Activated gamma-delta T cell treated with Interleukin-2 at 50 U/mL for 16 hours (primary cell): ENCODE results near the gene PTGFRN.
"Not testable (repeated sequence)": the region's sequence is repeated elsewhere in the genome, so short reads cannot be mapped to it uniquely, and the experiment has no call there.

Experiments
- DNase-seq: peaks from one replicate; pipeline ENCODE4 v3.0.0-alpha.2; 2020

The PTGFRN gene

DNA sequence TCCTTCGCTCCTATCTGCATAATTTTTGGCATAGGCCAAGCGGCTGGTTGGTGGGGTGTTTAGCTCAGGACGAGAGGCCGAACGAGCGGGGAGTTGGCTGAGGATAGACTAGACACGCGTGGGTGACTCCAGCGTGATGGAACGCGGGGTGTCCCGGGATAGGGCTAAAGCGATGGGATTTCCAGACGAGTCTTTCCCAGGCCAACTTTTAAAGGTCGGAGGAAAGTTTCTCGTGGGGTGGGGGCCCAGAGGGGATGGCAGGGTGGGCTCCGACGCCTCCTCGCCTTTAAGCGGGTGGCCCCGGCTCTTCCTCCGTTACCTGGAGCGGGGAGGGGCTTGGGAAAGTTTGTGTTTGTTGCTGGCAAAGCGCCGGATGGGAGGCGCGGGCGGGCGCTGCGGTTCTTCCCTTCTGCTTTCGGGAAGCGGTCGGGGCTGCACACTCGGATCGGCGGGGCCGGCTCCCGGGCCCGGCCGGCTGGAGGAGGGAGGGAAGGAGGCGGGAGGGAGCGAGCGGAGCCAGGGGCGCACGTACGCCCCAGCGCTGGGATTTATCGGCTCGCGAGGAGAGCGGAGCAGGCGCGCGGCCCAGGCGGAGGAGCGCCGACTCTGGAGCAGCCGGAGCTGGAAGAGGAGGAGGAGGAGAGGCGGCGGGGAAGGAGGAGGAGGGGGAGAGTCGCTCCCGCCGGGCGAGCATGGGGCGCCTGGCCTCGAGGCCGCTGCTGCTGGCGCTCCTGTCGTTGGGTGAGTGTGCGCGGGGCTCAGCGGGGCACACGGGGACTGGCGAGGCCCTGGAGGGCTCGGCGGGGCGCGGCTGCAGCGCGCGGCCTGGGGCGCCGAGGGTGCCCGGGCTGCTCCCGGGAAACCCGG lies at the start of gene PTGFRN:
TSS of gene PTGFRN (plus strand) at position 405 of the 867 bp plus-strand sequence. CDS start at position 693, 288 bp downstream.
- DNase-seq: no peak

GRCh38 chr1:116860167-116860566 lies 49.5 kb upstream of the PTGFRN start:
- not testable (repeated sequence) for DNase-seq

GRCh38 chr1:116861137-116861536 lies 48.6 kb upstream of the PTGFRN start:
- DNase-seq: no peak

DNA sequence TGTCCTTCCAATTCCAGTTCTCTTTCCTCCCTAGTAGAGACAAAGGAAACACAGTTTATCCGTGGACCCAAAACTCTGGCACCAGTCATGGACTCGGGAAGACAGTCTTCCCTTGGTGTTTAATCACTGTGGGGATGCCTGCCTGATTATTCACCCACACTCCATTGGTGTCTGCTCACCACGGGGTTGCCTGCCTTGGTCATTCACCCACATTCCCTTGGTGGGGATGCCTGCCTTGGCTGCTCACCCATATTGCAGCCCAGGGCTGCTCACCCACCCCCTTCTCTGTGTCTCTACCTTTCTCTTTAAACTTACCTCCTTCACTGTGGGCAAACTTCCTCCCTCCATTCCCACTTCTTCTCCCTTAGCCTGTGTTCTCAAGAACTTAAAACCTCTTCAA lies 46.7 kb upstream of the PTGFRN start:
- DNase-seq: not testable (repeated sequence)

DNA sequence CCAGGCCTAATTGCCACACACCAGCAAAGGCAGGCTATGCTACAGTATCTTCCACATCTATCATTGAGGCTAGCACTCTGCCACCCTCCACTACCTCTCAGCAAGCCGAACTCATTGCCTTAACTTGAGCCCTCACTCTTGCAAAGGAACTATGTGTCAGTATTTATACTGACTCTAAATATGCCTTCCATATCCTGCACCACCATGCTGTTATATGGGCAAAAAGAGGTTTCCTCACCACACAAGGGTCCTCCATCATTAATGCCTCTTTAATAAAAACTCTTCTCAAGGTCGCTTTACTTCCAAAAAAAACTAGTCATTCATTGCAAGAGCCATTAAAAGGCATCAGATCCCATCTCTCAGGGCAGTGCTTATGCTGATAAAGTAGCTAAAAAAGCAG lies 43.2 kb upstream of the PTGFRN start:
- not testable (repeated sequence) for DNase-seq

GRCh38 chr1:116868385-116868784 lies 41.3 kb upstream of the PTGFRN start:
- no peak for DNase-seq

GRCh38 chr1:116869611-116870010 lies 40.1 kb upstream of the PTGFRN start:
- DNase-seq: no peak

GRCh38 chr1:116870300-116870699 lies 39.4 kb upstream of the PTGFRN start:
- DNase-seq: no peak

DNA sequence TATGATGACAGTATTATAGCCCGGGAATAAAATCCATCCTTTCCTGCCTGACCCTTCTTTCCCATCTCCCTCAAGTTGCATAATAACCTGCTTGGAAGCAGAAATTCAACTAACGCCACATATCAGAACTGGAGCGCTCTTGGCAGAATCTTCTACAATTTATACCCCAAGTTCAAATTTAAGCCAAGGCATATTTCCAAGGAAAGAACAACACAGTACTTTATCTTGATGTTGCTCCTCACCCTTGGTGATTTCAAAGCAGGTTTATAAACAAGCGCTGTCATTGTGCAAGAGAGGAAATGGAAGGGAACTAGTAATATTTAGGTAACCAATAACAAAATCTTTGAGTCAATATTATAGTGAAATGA lies 38.0 kb upstream of the PTGFRN start:
- no peak for DNase-seq

DNA sequence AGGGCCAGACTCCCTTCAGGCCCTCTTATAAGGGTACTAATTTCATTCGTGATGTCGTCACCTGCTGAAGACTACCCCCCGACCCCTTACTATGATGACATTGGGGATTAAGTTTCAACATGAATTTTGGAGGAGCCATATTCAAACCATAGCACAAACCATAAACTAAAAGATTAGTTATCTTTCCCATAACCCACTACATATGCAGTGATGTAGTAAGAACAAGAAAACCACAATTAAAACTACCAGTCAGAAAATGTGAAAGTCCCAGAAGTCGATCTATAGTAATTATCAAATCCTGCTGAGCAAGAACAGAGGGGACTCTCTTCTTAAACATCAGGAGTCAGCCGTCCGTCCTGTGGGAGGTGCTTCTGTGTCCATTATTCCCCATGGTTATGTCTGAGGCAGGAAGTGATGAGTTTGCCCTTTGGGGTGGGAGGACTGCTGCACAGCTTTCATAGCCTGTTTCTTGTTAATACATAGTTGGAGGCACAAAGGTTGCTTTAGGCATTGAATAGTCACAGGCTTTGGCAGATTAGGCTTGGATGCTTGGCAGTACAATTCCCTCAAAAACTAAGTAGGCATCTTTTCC lies 35.9 kb upstream of the PTGFRN start:
- no peak for DNase-seq

DNA sequence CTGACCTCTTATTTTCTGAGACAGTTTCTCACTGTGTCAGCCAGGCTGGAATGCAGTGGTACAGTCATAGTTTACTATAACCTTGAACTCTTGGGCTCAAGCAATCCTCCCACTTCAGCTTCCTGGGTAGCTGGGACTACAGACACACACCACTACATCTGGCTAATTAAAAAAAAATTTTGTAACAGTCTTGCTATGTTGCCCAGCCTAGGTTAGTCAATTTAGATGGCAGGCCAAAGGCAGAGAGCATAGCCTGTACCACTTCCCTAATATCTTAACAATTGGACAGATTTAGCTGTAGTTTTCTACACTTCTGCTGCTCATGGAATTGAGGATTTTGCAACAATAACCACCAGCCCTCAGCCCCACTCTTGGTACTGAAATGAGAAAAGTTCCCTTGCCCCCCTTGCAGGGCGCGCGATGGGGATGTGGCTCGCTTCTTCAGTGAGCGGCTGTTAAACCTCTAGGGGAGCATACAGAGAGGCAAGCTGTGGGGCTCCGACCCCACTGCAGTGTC lies 34.9 kb upstream of the PTGFRN start:
- DNase-seq: no peak

GRCh38 chr1:116875391-116875790 lies 34.3 kb upstream of the PTGFRN start:
- no peak for DNase-seq

- not testable (repeated sequence) for DNase-seq
These were observed 33.8 kb upstream of the PTGFRN start for GRCh38 chr1:116875946-116876345.

- no peak for DNase-seq
These were observed 32.4 kb upstream of the PTGFRN start for GRCh38 chr1:116877141-116877818.

DNA sequence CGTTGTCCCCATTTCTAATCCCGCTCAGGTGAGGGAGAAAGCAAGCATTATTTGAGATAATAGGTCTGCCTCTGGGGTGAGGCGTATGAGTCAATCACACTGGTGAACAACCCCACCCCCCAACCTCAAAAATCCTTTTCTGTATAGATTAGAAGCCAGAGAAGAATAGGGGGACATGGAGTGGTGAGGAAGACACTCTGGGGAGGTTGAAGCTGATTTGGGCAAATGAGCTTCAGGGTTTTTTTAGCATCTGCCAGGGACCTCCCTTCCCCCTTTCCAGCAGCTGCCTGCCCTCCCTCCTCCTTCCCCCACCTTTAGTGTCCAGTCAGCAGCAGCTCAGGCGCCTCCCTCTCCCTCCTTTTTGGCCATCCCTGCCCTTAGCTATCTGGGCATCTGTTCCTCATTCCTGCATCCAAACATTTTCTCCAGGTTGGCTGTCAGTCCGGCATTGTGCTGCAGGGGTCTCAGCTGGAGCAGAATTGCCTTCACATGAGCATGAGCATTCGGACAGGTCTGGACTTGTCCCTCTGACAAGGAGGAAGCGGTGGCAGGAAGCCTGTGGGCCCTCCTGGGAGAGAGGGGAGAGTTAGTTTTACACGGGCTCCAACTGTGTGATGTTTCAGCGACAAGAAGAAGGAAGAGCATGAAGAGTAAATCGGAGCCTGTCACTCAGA lies 30.8 kb upstream of the PTGFRN start:
- DNase-seq: no peak

DNA sequence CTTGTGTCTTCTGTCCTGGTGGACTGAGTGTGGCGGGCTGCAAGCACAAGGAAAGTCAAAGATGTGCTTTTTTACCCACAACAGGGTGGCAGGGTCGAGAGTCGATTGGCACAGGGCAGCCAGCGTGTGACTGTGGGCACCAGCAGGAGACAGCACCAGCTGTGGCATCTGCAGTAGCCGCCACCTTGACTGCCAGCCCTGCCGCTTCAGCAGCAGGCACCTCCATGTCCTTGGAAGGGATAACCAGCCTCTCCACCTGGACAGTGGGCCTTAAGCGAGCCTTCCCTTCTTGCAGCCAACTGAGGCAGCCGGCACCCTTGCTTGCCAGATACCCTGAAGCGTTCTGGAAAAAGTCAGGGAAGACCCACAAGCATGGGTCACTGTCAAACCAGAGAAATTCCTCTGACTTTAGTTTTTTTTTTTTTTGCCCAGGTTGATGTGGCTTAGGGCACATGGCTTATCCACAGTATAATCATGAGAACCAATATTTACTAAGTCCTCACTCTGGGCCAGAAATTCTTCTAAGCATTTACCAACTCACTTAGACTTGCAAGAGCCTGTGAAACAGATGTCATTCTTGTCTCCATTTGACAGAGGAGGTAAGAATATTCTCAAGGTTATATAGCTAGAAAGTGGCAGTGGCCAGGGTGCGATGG lies 30.1 kb upstream of the PTGFRN start:
- no peak for DNase-seq

GRCh38 chr1:116880917-116881316 lies 28.8 kb upstream of the PTGFRN start:
- no peak for DNase-seq

GRCh38 chr1:116881879-116882520 lies 27.7 kb upstream of the PTGFRN start:
- peak; percentile 11 for DNase-seq

DNA sequence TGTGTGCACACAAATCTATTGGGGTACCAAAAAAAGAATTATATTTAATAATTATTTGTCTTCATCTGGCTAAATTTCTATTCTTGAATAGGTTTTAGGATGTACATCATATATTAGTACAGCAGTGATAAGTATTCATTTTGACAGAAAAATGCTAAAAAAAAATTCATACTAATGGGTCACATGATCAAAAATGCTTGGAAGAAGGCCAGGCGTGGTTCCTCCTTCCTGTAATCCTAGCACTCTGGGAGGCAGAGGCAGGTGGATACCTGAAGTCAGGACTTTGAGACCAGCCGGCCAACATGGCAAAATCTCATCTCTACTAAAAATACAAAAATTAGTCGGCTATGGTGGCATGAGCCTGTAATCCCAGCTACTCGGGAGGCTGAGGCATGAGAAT lies 26.9 kb upstream of the PTGFRN start:
- no peak for DNase-seq

- no peak for DNase-seq
These were observed 23.3 kb upstream of the PTGFRN start for GRCh38 chr1:116886291-116886878.

GRCh38 chr1:116887212-116887611 lies 22.5 kb upstream of the PTGFRN start:
- DNase-seq: no peak

DNA sequence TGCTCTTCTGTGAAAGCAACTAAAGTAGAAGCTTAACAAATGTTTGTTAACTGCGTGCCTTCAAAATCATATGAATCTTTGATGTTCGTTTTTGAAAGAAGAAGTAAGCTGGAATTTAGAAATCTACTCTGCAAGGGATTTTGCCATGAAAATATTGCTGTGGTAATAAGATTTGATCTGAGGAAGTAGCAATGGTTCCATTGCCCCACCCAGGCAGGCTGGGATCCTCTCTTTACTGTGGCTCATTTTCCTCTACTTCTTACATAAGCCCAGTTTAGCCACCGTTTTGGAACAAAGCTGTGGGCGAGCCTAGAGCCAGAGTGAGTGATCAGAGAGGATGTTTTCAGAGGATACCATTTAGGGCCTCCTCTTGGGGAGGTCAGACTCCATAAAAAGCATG lies 20.3 kb upstream of the PTGFRN start:
- DNase-seq: no peak
